HEK293 (cell line): Measurements from ENCODE around the gene RAB2B.

Experiments used
- ATF2 ChIP-seq: fragments of 450-650 bp; formaldehyde crosslinking; IDR thresholded peaks from 2 replicates; pipeline ENCODE4 v1.5.1; 2016; ENCODE audit warnings: missing biosample characterization, missing genetic modification characterization, low read depth
- CTCF ChIP-seq: fragments of 450-650 bp; formaldehyde crosslinking; IDR thresholded peaks from 2 replicates; pipeline ENCODE4 v1.5.1; 2016; ENCODE audit warnings: missing biosample characterization, missing genetic modification characterization
- ZNF239 ChIP-seq: fragments of 450-650 bp; formaldehyde crosslinking; IDR thresholded peaks from 2 replicates; pipeline ENCODE4 v1.5.1; 2016; ENCODE audit warnings: missing biosample characterization, missing genetic modification characterization
- ZNF280D ChIP-seq: fragments of 450-650 bp; formaldehyde crosslinking; IDR thresholded peaks from 2 replicates; pipeline ENCODE4 v1.5.1; 2016; ENCODE audit warnings: missing biosample characterization, missing genetic modification characterization
- ZNF776 ChIP-seq: fragments of 450-650 bp; formaldehyde crosslinking; IDR thresholded peaks from 2 replicates; pipeline ENCODE4 v1.5.0; 2017; ENCODE audit warnings: missing biosample characterization, missing genetic modification characterization, borderline replicate concordance

- no peak for TF ChIP-seq CTCF (tag by site-specific recombination)
- TF ChIP-seq ZNF239 (tag by site-specific recombination), result no peak
- no peak for TF ChIP-seq ATF2 (tag by site-specific recombination)
- no peak for TF ChIP-seq ZNF280D (tag by site-specific recombination)
- no peak for TF ChIP-seq ZNF776 (tag by site-specific recombination)
Measured at GRCh38 chr14:21449899-21450216, 26.9 kb downstream of the RAB2B start.
